ENCODE results near the gene SLC25A13. TPM values are rescaled to one million over a fixed set of nuclear protein-coding genes. Genes with fewer than 3 reads are reported as not detected.

SLC25A13 gene
- total and polyA plus RNA-seq, 2 of the 4 experiments (the other 2 are of a cell fraction) = 7.4 to 11.7 TPM

DNA sequence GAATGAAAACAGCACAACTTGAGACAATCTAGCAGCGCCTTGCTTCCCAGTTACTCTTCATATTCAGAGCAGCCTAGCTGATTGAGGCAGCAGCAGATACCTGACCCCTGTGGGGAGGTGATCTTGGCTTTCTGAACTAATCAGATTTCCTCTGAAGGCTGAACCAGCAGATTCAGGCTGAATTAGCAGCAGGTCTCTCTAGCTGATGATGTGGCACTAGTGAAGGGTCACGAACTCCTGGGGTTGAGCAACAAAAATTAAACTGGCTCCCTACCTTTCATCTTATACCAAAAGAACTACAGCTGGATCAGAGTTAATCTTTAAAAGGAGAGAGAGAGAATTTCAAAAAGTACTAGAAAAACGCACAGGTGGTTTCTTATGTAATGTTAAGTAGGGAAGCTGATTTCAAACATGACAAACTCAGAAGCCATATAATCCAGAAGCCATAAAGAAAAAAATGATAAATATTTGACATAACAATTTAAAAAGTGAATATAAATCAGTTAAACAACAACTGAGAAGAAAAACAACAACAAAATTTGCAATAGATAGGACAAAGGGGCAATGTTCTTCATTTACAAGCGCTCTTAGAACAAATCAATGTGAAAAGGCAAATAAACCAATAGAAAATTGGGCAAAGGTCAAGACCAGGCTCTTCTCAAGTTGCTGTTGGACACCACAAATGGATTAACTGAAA is 13.5 kb downstream of the SLC25A13 start:
- no peak for DNase-seq
- TF ChIP-seq RCOR1 (IDR thresholded peaks at IDR 0.05; ENCODE audit: insufficient replicate concordance, low read length) (no peak), MAFK (IDR thresholded peaks at IDR 0.05; ENCODE audit: low read depth, low read length) (no peak)
- TF ChIP-seq, protein P1, sequence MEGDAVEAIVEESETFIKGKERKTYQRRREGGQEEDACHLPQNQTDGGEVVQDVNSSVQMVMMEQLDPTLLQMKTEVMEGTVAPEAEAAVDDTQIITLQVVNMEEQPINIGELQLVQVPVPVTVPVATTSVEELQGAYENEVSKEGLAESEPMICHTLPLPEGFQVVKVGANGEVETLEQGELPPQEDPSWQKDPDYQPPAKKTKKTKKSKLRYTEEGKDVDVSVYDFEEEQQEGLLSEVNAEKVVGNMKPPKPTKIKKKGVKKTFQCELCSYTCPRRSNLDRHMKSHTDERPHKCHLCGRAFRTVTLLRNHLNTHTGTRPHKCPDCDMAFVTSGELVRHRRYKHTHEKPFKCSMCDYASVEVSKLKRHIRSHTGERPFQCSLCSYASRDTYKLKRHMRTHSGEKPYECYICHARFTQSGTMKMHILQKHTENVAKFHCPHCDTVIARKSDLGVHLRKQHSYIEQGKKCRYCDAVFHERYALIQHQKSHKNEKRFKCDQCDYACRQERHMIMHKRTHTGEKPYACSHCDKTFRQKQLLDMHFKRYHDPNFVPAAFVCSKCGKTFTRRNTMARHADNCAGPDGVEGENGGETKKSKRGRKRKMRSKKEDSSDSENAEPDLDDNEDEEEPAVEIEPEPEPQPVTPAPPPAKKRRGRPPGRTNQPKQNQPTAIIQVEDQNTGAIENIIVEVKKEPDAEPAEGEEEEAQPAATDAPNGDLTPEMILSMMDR (conservative IDR thresholded peaks at IDR 0.05; ENCODE audit: low read depth, low read length) = no peak
- no CpG with 5 or more reads among the region's 4 CpGs for WGBS, 2 experiments (ENCODE audit: extremely low coverage in 2 of 2, insufficient read length in 1 of 2)
- Histone ChIP-seq H3K56ac (ENCODE audit: extremely low read depth, insufficient read depth, low read length) (no peak overlapping the region), H3K4me1 (ENCODE audit: control insufficient read depth, insufficient read depth, low read length) (peaks cover 7% of the 10 kb centered on the region), H4K5ac (ENCODE audit: low read depth, low read length) (no peak overlapping the region), H3K4ac (ENCODE audit: low read depth, low read length) (no peak overlapping the region), H4K8ac (ENCODE audit: low read depth in 2 of 2, low read length in 2 of 2) (no peak overlapping the region), H2BK120ac (ENCODE audit: low read depth, low read length) (no peak overlapping the region), H4K91ac (ENCODE audit: insufficient read depth, low read depth, low read length) (no peak overlapping the region), H3K27ac (ENCODE audit: insufficient read depth, low read length) (no peak overlapping the region), H4K20me1 (ENCODE audit: insufficient read depth, low read length) (peaks cover 4% of the 10 kb centered on the region; the same call in 1 of the 2 replicates), H2AFZ (replicated peaks; ENCODE audit: low read length, poor library complexity) (no peak overlapping the region), H3K14ac (replicated peaks; ENCODE audit: low read depth, low read length) (no peak overlapping the region), H3K23ac (ENCODE audit: low read depth, low read length) (no peak overlapping the region), H3K4me3 (ENCODE audit: insufficient read depth, low read depth, low read length) (no peak overlapping the region), H2BK5ac (ENCODE audit: low read depth, low read length, poor library complexity, severe bottlenecking) (no peak overlapping the region), H3K4me2 (ENCODE audit: low read depth, low read length) (no peak overlapping the region), H3K9me3 (ENCODE audit: control insufficient read depth, insufficient read depth, low read length) (no peaks in the 10 kb centered on the region), H2AK5ac (ENCODE audit: low read depth, low read length) (no peak overlapping the region), H2BK15ac (ENCODE audit: low read depth, low read length) (no peak overlapping the region), H3K9ac (ENCODE audit: low read depth, low read length) (no peak overlapping the region), H3K79me1 (ENCODE audit: low read depth in 1 of 2, low read length in 2 of 2) (peaks cover 19 to 37% of the 10 kb centered on the region in 2 experiments), H3K9me1 (ENCODE audit: insufficient read depth, low read length) (peaks cover 7% of the 10 kb centered on the region), H3K36me3 (ENCODE audit: control insufficient read depth, insufficient read depth, low read length) (no peaks in the 10 kb centered on the region), H2AK9ac (replicated peaks; ENCODE audit: low read depth, low read length, poor library complexity) (no peak overlapping the region), H3K18ac (ENCODE audit: low read depth, low read length) (no peak overlapping the region), H2BK20ac (ENCODE audit: low read depth, low read length) (no peak overlapping the region), H3K27me3 (ENCODE audit: control insufficient read depth, insufficient read depth, low read length) (no peaks in the 10 kb centered on the region)
- intact Hi-C loops (cut with micrococcal nuclease) (no loop called here), in situ Hi-C loops (cut with MboI; ENCODE audit: low sequenced_read_pairs) (no loop called here), dilution Hi-C loops (cut with HindIII; ENCODE audit: low sequenced_read_pairs, unreplicated experiment) (no loop called here)
- POLR2A ChIA-PET (ENCODE audit: unreplicated experiment) = no interaction called here
- CTCF ChIA-PET = no interaction called here
- no peak for ATAC-seq (ENCODE audit: low read depth)
- BruUV-seq (replicated peaks) = no TSS peak

All from IMR-90 (cell line).